Activated T-helper 17 cell treated with anti-CD3 and anti-CD28 coated beads, Interleukin-2, amount 50 U/mL, for 72 hours (primary cell): ENCODE measurements around the gene HECTD1. TPM values are rescaled to one million over a fixed set of nuclear protein-coding genes. Genes with fewer than 3 reads are reported as not detected.
"Not testable (repeated sequence)": the region's sequence is repeated elsewhere in the genome, so short reads cannot be mapped to it uniquely, and the experiment has no call there.

Experiments used
- ATAC-seq: fragments of 150-1000 bp; cut with Tn5 transposase; replicated peaks from 2 replicates; pipeline ENCODE4 v1.10.0; 2021; ENCODE audit warnings: mild to moderate bottlenecking, moderate library complexity
- H3K27ac Mint-ChIP-seq: one replicate; pipeline ENCODE4 v1.8.0; 2022; ENCODE audit warnings: mixed read lengths
- H3K27me3 Mint-ChIP-seq: one replicate; pipeline ENCODE4 v1.8.0; 2022; ENCODE audit warnings: mixed read lengths
- H3K36me3 Mint-ChIP-seq: one replicate; pipeline ENCODE4 v1.8.0; 2022; ENCODE audit warnings: low read depth, mild to moderate bottlenecking, mixed read lengths
- H3K4me1 Mint-ChIP-seq: one replicate; pipeline ENCODE4 v1.8.0; 2022; ENCODE audit warnings: mixed read lengths
- H3K4me3 Mint-ChIP-seq: one replicate; pipeline ENCODE4 v1.8.0; 2022; ENCODE audit warnings: mild to moderate bottlenecking, mixed read lengths
- H3K9me3 Mint-ChIP-seq: one replicate; pipeline ENCODE4 v1.8.0; 2022; ENCODE audit warnings: mixed read lengths
- total RNA-seq, 2 donors: library from RNA; stranded (reverse); gene quantifications; one replicate each; pipeline ENCODE4 v1.2.3, GENCODE V29; 2022

The HECTD1 gene
- total RNA-seq, 2 donors from 2014 or later = 88.3 to 92.8 TPM

- Mint-ChIP-seq H3K4me1 (peaks cover 27% of the 10 kb centered on the region), H3K4me3 (peak overlapping the region; percentile 98), H3K9me3 (no peaks in the 10 kb centered on the region), H3K36me3 (peaks cover 34% of the 10 kb centered on the region), H3K27me3 (no peaks in the 10 kb centered on the region), H3K27ac (peak overlapping the region; percentile 99)
- no peak for ATAC-seq
Observed at GRCh38 chr14:31208546-31209424, 1.2 kb upstream of the HECTD1 start.

DNA sequence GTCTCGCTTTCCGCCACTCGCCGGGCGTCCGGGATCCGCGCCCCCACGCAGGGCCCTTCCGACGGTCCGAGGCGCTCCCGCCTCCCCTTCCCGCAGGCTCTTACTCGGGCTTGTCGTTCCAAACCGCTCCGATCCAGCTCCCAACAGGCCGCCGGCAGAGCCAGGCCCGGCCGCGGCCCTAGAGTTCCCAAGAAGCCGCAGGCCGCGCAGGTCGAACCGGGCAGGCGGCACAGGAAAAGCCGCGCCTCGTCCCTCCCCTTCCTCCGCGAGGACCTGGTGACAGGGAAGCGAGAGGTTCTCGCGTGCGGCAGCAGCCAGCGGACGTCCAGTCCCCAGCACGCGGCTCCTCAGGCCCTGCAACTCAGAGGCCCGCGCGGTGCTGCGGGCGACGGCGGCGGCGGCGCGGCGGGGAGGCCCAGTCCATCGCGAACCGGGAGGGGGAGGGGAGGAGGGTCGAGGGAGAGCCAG lies 272 bp downstream of the HECTD1 start:
- Mint-ChIP-seq H3K4me1 (peaks cover 33% of the 10 kb centered on the region), H3K27me3 (no peaks in the 10 kb centered on the region), H3K27ac (peak overlapping the region; percentile 99), H3K4me3 (peak overlapping the region; percentile 98), H3K9me3 (no peaks in the 10 kb centered on the region), H3K36me3 (peaks cover 49% of the 10 kb centered on the region)
- peak; percentile 39 for ATAC-seq

GRCh38 chr14:31206536-31207286 lies 882 bp downstream of the HECTD1 start:
- Mint-ChIP-seq H3K4me3 (peak overlapping the region; percentile 98), H3K36me3 (peaks cover 55% of the 10 kb centered on the region), H3K4me1 (peaks cover 33% of the 10 kb centered on the region), H3K9me3 (no peaks in the 10 kb centered on the region), H3K27ac (peak overlapping the region; percentile 99), H3K27me3 (no peaks in the 10 kb centered on the region)
- ATAC-seq = peak; percentile 42

DNA sequence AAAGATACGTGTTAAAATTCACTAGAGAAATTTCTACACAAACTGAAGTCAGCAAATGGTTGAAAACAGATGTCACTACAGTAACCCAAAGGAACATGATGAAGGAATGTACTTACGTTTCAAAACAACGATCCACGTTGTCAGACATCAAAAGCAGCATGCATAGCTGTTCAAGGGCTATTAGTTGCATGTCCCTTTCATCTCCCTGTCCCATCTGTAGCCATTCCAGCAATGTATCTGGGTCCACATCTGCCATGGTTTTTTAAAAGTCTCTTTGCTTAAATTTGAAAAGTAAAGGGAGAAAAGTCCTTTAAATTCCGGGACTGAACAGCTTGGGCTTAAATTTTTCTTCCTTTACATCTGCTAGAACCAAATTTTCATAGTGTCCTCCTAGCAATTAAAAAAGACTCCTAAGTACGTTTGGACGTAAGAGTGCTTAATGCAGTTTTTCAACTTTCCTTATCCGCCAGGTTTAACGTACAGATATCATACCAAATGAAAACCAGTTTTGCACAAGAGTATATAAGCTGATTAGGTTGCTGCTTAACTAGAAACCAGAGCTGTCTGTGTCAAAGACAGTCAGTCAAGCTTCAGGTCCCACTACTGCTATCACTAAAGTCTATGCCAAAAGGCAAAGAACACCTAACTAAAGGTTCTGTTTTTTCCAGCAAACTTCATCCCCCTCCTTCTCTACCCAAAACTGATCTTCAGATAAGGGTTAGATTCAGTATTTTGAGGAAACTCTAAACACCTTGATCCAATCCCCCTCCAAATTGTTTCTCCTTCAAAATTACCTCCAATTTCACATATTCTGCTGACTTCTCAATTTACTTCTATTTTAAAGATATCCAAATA lies 1.7 kb downstream of the HECTD1 start:
- H3K36me3 Mint-ChIP-seq = peaks cover 63% of the 10 kb centered on the region
- H3K4me3 Mint-ChIP-seq = peak overlapping the region; percentile 98
- peaks cover 34% of the 10 kb centered on the region for H3K4me1 Mint-ChIP-seq
- no peaks in the 10 kb centered on the region for H3K9me3 Mint-ChIP-seq
- peak overlapping the region; percentile 91 for H3K27ac Mint-ChIP-seq
- no peaks in the 10 kb centered on the region for H3K27me3 Mint-ChIP-seq
- ATAC-seq = no peak

DNA sequence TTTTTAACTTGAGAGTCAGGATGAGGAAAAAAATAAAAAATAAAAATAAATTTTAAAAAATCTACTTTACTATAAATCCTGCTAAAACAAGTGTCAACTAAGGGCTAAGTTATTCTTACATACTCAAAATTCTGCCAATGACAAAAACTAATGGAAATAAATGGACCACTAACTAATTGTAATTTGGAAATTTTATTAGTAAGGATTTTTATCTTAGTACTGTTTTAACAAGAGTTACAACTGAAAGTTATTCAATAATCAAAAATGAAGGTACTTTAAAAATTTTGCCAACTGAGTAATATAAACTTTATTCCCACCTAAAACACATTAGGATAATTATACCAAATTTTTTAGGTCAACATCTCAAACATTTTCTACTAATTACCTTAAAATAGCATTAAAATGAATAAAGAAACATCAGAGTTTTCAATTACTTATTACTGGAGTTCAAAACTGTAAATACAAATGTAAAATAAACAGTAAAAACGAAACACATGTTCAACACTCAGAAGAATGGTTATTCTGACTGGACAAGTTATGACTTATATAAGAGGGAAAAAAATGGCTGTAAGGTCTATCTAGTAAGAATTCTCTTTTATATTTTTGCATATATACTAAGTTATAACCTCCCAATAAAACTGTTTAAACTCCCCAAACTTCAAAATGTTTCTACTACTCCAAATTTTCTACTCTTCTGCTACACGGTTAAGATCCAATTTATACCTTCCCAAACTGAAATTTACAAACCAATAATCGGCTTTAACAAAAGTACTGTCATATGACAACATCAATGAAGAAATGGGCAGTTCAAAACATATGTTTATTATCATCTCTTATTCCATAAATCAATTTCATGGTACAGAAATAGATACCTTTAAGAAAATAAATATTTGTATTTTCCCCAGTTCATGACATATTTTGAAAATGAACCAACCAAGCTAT lies 2.7 kb downstream of the HECTD1 start:
- H3K27me3 Mint-ChIP-seq = no peaks in the 10 kb centered on the region
- peak overlapping the region; percentile 98 for H3K4me3 Mint-ChIP-seq
- H3K27ac Mint-ChIP-seq = peak overlapping the region; percentile 91
- no peak for ATAC-seq
- H3K4me1 Mint-ChIP-seq = peaks cover 42% of the 10 kb centered on the region
- H3K9me3 Mint-ChIP-seq = no peaks in the 10 kb centered on the region
- H3K36me3 Mint-ChIP-seq = peaks cover 72% of the 10 kb centered on the region

- Mint-ChIP-seq H3K4me3 (peak overlapping the region; percentile 98), H3K4me1 (peaks cover 40% of the 10 kb centered on the region), H3K36me3 (peaks cover 80% of the 10 kb centered on the region)
- not testable (repeated sequence) for H3K9me3 Mint-ChIP-seq, H3K27ac Mint-ChIP-seq, ATAC-seq, H3K27me3 Mint-ChIP-seq
Observed at GRCh38 chr14:31203899-31204592, 3.5 kb downstream of the HECTD1 start.

GRCh38 chr14:31203414-31203742 lies 4.2 kb downstream of the HECTD1 start:
- no peak overlapping the region for H3K27ac Mint-ChIP-seq
- ATAC-seq = no peak
- H3K36me3 Mint-ChIP-seq = peaks cover 86% of the 10 kb centered on the region
- H3K27me3 Mint-ChIP-seq = no peaks in the 10 kb centered on the region
- peaks cover 38% of the 10 kb centered on the region for H3K4me1 Mint-ChIP-seq
- H3K9me3 Mint-ChIP-seq = no peaks in the 10 kb centered on the region
- peak overlapping the region; percentile 9 for H3K4me3 Mint-ChIP-seq

- Mint-ChIP-seq H3K27ac (peak overlapping the region; percentile 65), H3K36me3 (peaks cover 99% of the 10 kb centered on the region), H3K27me3 (no peaks in the 10 kb centered on the region), H3K9me3 (no peaks in the 10 kb centered on the region), H3K4me3 (peak overlapping the region; percentile 21), H3K4me1 (peaks cover 50% of the 10 kb centered on the region)
- no peak for ATAC-seq
Observed at GRCh38 chr14:31201111-31201510, 6.5 kb downstream of the HECTD1 start.

DNA sequence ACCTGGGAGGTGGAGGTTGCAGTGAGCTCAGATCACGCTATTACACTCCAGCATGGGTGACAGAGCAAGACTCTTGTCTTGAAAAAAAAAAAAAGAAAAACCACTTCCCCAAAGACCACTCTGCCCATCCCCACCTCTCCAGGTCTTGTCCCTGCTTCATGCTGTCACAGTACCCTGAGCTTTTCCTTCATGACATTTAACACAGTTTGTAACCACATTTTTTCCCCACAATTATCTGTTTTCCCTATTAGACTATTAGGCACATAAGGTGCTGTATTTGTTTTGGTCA lies 6.9 kb downstream of the HECTD1 start:
- Mint-ChIP-seq H3K9me3 (no peaks in the 10 kb centered on the region), H3K27me3 (no peaks in the 10 kb centered on the region), H3K27ac (peak overlapping the region; percentile 65), H3K36me3 (peaks cover 98% of the 10 kb centered on the region), H3K4me1 (peaks cover 46% of the 10 kb centered on the region), H3K4me3 (peak overlapping the region; percentile 21)
- ATAC-seq = no peak

DNA sequence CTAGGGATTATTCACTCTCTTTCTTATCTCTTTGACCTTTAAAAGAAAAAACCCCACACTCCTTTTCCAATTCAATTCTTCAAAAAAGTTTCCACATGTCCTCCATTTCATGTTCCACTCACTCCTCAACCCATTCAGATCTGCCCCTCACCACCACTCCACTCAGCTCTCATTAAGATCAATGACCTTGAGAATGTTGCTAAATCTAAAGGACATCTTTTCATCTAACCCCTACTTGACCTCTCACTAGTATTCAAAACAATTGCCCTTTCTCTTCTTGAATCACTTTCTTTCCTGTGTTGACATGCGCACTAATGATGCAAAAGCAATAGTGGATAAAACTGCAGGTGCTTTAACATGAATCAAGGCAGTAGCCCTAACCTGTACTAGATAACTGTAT lies 9.9 kb downstream of the HECTD1 start:
- Mint-ChIP-seq H3K27me3 (no peaks in the 10 kb centered on the region), H3K4me1 (peaks cover 32% of the 10 kb centered on the region), H3K27ac (peak overlapping the region; percentile 13), H3K36me3 (peaks cover 98% of the 10 kb centered on the region), H3K4me3 (peak overlapping the region; percentile 12), H3K9me3 (no peaks in the 10 kb centered on the region)
- no peak for ATAC-seq

DNA sequence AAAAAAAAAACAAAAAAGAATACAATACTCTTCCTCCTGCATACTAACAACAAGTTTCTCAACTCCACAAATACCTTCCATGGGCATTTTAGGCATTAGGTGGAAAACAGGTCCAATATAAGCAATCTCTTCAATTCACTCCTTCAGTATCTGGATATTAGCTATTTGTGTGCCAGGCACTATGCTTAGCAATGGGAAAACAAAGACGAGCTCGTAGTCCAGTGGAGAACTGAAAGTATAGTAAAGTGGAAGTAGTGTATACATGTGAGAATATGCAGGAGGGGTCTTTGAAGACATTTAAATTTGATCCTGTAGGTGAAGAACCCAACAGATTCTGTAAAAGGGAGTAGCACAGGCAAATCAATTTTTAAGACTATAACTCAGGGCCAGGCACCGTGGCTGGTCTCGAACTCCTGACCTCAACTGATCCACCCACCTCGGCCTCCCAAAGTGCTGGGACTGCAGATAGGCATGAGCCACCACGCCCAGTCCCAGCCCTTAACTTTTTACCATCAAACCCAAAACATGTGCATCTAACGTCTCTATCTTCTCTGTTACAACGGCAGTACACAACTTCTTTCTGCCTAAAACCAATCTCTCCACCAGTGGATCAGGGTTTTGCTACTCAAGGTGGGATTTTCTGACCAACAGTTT lies 10.6 kb downstream of the HECTD1 start:
- Mint-ChIP-seq H3K36me3 (peaks cover 98% of the 10 kb centered on the region), H3K4me1 (peaks cover 32% of the 10 kb centered on the region), H3K4me3 (peak overlapping the region; percentile 12), H3K9me3 (no peaks in the 10 kb centered on the region), H3K27ac (peak overlapping the region; percentile 13), H3K27me3 (no peaks in the 10 kb centered on the region)
- no peak for ATAC-seq

GRCh38 chr14:31194661-31195060 lies 12.9 kb downstream of the HECTD1 start:
- Mint-ChIP-seq H3K27ac (no peak overlapping the region), H3K4me3 (no peak overlapping the region), H3K4me1 (peaks cover 21% of the 10 kb centered on the region), H3K27me3 (no peaks in the 10 kb centered on the region), H3K36me3 (peaks cover 98% of the 10 kb centered on the region), H3K9me3 (no peaks in the 10 kb centered on the region)
- ATAC-seq = no peak

GRCh38 chr14:31194095-31194494 lies 13.5 kb downstream of the HECTD1 start:
- Mint-ChIP-seq H3K36me3 (peaks cover 92% of the 10 kb centered on the region), H3K4me3 (no peak overlapping the region), H3K4me1 (peaks cover 21% of the 10 kb centered on the region), H3K9me3 (no peaks in the 10 kb centered on the region), H3K27me3 (no peaks in the 10 kb centered on the region), H3K27ac (no peak overlapping the region)
- peak; percentile 80 for ATAC-seq
